ENCODE measurements around the gene GRIK4.

- no peak for TF ChIP-seq POLR2A (IDR thresholded peaks at IDR 0.05)
- TF ChIP-seq CTCF (IDR thresholded peaks at IDR 0.05): no peak
- no peak for TF ChIP-seq EP300 (IDR thresholded peaks at IDR 0.05)
- no peak for TF ChIP-seq POLR2AphosphoS5 (IDR thresholded peaks at IDR 0.05)
Observed at GRCh38 chr11:120662071-120662676, 150.6 kb downstream of the GRIK4 start.
